Lower leg skin (tissue), 3 donors: ENCODE data around the gene PLA2G2F.

Experiments
- POLR2A ChIP-seq, 2 donors: fragments of 450-650 bp; IDR thresholded peaks; one replicate each; pipeline ENCODE4 v1.6.1; 2016 to 2017; ENCODE audit warnings: antibody characterized with exemption in 2 of 2, mild to moderate bottlenecking in 1 of 2, moderate library complexity in 1 of 2
- TF ChIP-seq, protein P1 (sequence below), 3 donors: fragments of 450-650 bp; IDR thresholded peaks; one replicate each; pipeline ENCODE4 v1.5.1; 2016; ENCODE audit warnings: antibody characterized with exemption in 3 of 3, mild to moderate bottlenecking in 3 of 3, moderate library complexity in 2 of 3

DNA sequence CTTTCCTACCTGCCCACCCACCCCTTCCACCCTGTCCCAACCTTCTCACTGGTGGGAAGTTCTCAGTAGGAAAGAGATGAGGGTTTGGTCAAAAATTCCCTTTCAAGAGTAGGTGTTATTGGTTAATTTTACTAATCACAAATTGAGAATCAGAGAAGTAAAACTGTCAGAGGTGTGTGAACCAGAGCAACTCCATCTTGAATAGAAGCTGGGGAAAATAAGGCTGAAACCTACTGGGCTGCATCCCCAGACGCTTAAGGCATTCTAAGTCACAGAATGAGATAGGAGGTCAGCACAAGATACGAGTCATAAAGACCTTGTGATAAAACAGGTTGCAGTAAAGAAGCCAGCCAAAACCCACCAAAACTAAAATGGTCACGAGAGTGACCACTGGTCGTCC lies 31.3 kb upstream of the PLA2G2F start:
- TF ChIP-seq POLR2A (IDR thresholded peaks at IDR 0.05): no peak
- TF ChIP-seq, protein P1, sequence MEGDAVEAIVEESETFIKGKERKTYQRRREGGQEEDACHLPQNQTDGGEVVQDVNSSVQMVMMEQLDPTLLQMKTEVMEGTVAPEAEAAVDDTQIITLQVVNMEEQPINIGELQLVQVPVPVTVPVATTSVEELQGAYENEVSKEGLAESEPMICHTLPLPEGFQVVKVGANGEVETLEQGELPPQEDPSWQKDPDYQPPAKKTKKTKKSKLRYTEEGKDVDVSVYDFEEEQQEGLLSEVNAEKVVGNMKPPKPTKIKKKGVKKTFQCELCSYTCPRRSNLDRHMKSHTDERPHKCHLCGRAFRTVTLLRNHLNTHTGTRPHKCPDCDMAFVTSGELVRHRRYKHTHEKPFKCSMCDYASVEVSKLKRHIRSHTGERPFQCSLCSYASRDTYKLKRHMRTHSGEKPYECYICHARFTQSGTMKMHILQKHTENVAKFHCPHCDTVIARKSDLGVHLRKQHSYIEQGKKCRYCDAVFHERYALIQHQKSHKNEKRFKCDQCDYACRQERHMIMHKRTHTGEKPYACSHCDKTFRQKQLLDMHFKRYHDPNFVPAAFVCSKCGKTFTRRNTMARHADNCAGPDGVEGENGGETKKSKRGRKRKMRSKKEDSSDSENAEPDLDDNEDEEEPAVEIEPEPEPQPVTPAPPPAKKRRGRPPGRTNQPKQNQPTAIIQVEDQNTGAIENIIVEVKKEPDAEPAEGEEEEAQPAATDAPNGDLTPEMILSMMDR (IDR thresholded peaks at IDR 0.05): no peak
